Measurements from ENCODE around the gene DSTN. TPM values are rescaled to one million over a fixed set of nuclear protein-coding genes. Genes with fewer than 3 reads are reported as not detected.

DSTN gene
- total RNA-seq, 2 experiments from 2014 or later = 25.5 to 58.1 TPM

GRCh38 chr20:17522528-17522927 is 47.3 kb upstream of the DSTN start:
- ChIA-PET CTCF (ENCODE audit: unreplicated experiment) (no interaction called here), POLR2A (no interaction called here)
- Histone ChIP-seq H3K4me3 (ENCODE audit: low read depth, low read length, poor library complexity, severe bottlenecking) (no peak overlapping the region), H3K9me3 (ENCODE audit: low read length) (no peaks in the 10 kb centered on the region), H4K20me1 (ENCODE audit: insufficient read depth, low read length) (no peaks in the 10 kb centered on the region), H3K27ac (ENCODE audit: low read depth, low read length, poor library complexity, severe bottlenecking) (no peak overlapping the region), H3K4me2 (ENCODE audit: low read length) (no peak overlapping the region), H3K9me2 (ENCODE audit: insufficient read depth, low read length) (no peaks in the 10 kb centered on the region), H2AFZ (ENCODE audit: low read length) (no peak overlapping the region), H3K4me1 (ENCODE audit: insufficient read depth, low read length, poor library complexity, severe bottlenecking) (no peaks in the 10 kb centered on the region), H3K79me2 (ENCODE audit: insufficient read depth, low read depth, low read length) (no peaks in the 10 kb centered on the region), H3K36me3 (ENCODE audit: insufficient read depth, low read length) (no peaks in the 10 kb centered on the region)
- no peak for TF ChIP-seq CTCF (conservative IDR thresholded peaks at IDR 0.05; ENCODE audit: low read length)
- no peak for TF ChIP-seq EZH2phosphoT487 (IDR thresholded peaks at IDR 0.05; ENCODE audit: borderline replicate concordance, low read depth, low read length)
- DNase-seq (ENCODE audit: low spot score) = no peak
- no TSS peak for BruUV-seq (replicated peaks)
- intact Hi-C loops (cut with micrococcal nuclease; ENCODE audit: unreplicated experiment) = no loop called here

- Histone ChIP-seq H3K79me2 (ENCODE audit: insufficient read depth, low read depth, low read length) (no peaks in the 10 kb centered on the region), H3K27ac (ENCODE audit: low read depth, low read length, poor library complexity, severe bottlenecking) (no peak overlapping the region), H2AFZ (ENCODE audit: low read length) (no peak overlapping the region), H3K4me3 (ENCODE audit: low read depth, low read length, poor library complexity, severe bottlenecking) (no peak overlapping the region), H3K36me3 (ENCODE audit: insufficient read depth, low read length) (no peaks in the 10 kb centered on the region), H3K9me2 (ENCODE audit: insufficient read depth, low read length) (no peaks in the 10 kb centered on the region), H4K20me1 (ENCODE audit: insufficient read depth, low read length) (no peaks in the 10 kb centered on the region), H3K4me2 (ENCODE audit: low read length) (no peak overlapping the region), H3K9me3 (ENCODE audit: low read length) (no peaks in the 10 kb centered on the region), H3K4me1 (ENCODE audit: insufficient read depth, low read length, poor library complexity, severe bottlenecking) (no peaks in the 10 kb centered on the region)
- ChIA-PET CTCF (ENCODE audit: unreplicated experiment) (no interaction called here), POLR2A (interaction anchor here (0.6 to 0.7 kb wide), 2 partner anchors 9 to 422 kb away, joined by 3 read pairs; no protein-coding TSS in a partner anchor)
- TF ChIP-seq CTCF (conservative IDR thresholded peaks at IDR 0.05; ENCODE audit: low read length) (no peak), EZH2phosphoT487 (IDR thresholded peaks at IDR 0.05; ENCODE audit: borderline replicate concordance, low read depth, low read length) (no peak)
- intact Hi-C loops (cut with micrococcal nuclease; ENCODE audit: unreplicated experiment) = no loop called here
- no TSS peak for BruUV-seq (replicated peaks)
- DNase-seq (ENCODE audit: low spot score) = no peak
These were observed 46.5 kb upstream of the DSTN start for GRCh38 chr20:17523326-17523725.

GRCh38 chr20:17524560-17524959 is 45.3 kb upstream of the DSTN start:
- Histone ChIP-seq H3K4me1 (ENCODE audit: insufficient read depth, low read length, poor library complexity, severe bottlenecking) (no peaks in the 10 kb centered on the region), H3K79me2 (ENCODE audit: insufficient read depth, low read depth, low read length) (no peaks in the 10 kb centered on the region), H3K9me3 (ENCODE audit: low read length) (no peaks in the 10 kb centered on the region), H3K36me3 (ENCODE audit: insufficient read depth, low read length) (no peaks in the 10 kb centered on the region), H4K20me1 (ENCODE audit: insufficient read depth, low read length) (no peaks in the 10 kb centered on the region), H3K4me3 (ENCODE audit: low read depth, low read length, poor library complexity, severe bottlenecking) (no peak overlapping the region), H3K9me2 (ENCODE audit: insufficient read depth, low read length) (no peaks in the 10 kb centered on the region), H2AFZ (ENCODE audit: low read length) (no peak overlapping the region), H3K4me2 (ENCODE audit: low read length) (no peak overlapping the region), H3K27ac (ENCODE audit: low read depth, low read length, poor library complexity, severe bottlenecking) (no peak overlapping the region)
- ChIA-PET CTCF (ENCODE audit: unreplicated experiment) (no interaction called here), POLR2A (no interaction called here)
- intact Hi-C loops (cut with micrococcal nuclease; ENCODE audit: unreplicated experiment) = no loop called here
- BruUV-seq (replicated peaks) = no TSS peak
- DNase-seq (ENCODE audit: low spot score) = no peak
- TF ChIP-seq CTCF (conservative IDR thresholded peaks at IDR 0.05; ENCODE audit: low read length) (no peak), EZH2phosphoT487 (IDR thresholded peaks at IDR 0.05; ENCODE audit: borderline replicate concordance, low read depth, low read length) (no peak)

Measured in OCI-LY7 (cell line).